OCI-LY1 (cell line): ENCODE measurements around the gene LRRC70.

ENCODE experiments used
- H2AFZ ChIP-seq: fragments of 200-600 bp; sonication (generic), shearing (Covaris generic); 2 replicates; pipeline ENCODE4 v1.6.0; 2014; ENCODE audit warnings: antibody characterized with exemption, mild to moderate bottlenecking, low read length
- H3F3A ChIP-seq: fragments of 200-600 bp; sonication (generic), shearing (Covaris generic); 2 replicates; pipeline ENCODE4 v1.6.0; 2014; ENCODE audit warnings: mild to moderate bottlenecking, antibody characterized with exemption, low read length, moderate library complexity; ENCODE audit not compliant: insufficient read depth
- H3K27ac ChIP-seq: fragments of 200-600 bp; sonication (generic); 2 replicates; pipeline ENCODE4 v1.5.1; 2014; ENCODE audit warnings: low read length, mixed run types, mild to moderate bottlenecking, low read depth; ENCODE audit not compliant: poor library complexity, severe bottlenecking
- H3K27me3 ChIP-seq: fragments of 200-600 bp; sonication (generic); 2 replicates; pipeline ENCODE4 v1.6.0; 2014; ENCODE audit warnings: antibody characterized with exemption, mild to moderate bottlenecking, low read length, moderate library complexity; ENCODE audit not compliant: insufficient read depth
- H3K36me3 ChIP-seq: fragments of 200-600 bp; sonication (generic); 2 replicates; pipeline ENCODE4 v1.6.1; 2014; ENCODE audit warnings: mild to moderate bottlenecking, antibody characterized with exemption, low read length, moderate library complexity, mixed read lengths; ENCODE audit not compliant: insufficient read depth
- H3K4me1 ChIP-seq: fragments of 200-600 bp; sonication (generic); 2 replicates; pipeline ENCODE4 v1.5.1; 2014; ENCODE audit warnings: mild to moderate bottlenecking, low read length, moderate library complexity; ENCODE audit not compliant: insufficient read depth, severe bottlenecking
- H3K4me2 ChIP-seq: fragments of 200-600 bp; sonication (generic), shearing (Covaris generic); 2 replicates; pipeline ENCODE4 v1.6.1; 2014; ENCODE audit warnings: low read length
- H3K4me3 ChIP-seq: fragments of 200-600 bp; sonication (generic); 2 replicates; pipeline ENCODE4 v1.5.1; 2014; ENCODE audit warnings: low read length, low read depth, mild to moderate bottlenecking, mixed read lengths; ENCODE audit not compliant: poor library complexity, severe bottlenecking
- H3K79me2 ChIP-seq: fragments of 200-600 bp; shearing (Covaris generic); 2 replicates; pipeline ENCODE4 v1.6.1; 2016; ENCODE audit warnings: mixed run types, low read length, mixed read lengths; ENCODE audit not compliant: insufficient read depth
- H3K9ac ChIP-seq: fragments of 200-600 bp; sonication (generic), shearing (Covaris generic); 2 replicates; pipeline ENCODE4 v1.6.1; 2014; ENCODE audit warnings: mild to moderate bottlenecking, low read length, mixed read lengths
- H3K9me2 ChIP-seq: fragments of 200-600 bp; sonication (generic), shearing (Covaris generic); 2 replicates; pipeline ENCODE4 v1.6.1; 2014; ENCODE audit warnings: low read depth, mild to moderate bottlenecking, low read length, mixed read lengths
- H3K9me3 ChIP-seq: fragments of 200-600 bp; shearing (Covaris generic); 2 replicates; pipeline ENCODE4 v1.6.1; 2014; ENCODE audit warnings: low read length, mixed read lengths
- H4K20me1 ChIP-seq: fragments of 200-600 bp; sonication (generic), shearing (Covaris generic); 2 replicates; pipeline ENCODE4 v1.6.0; 2016; ENCODE audit warnings: mild to moderate bottlenecking, low read length; ENCODE audit not compliant: insufficient read depth
- EZH2 ChIP-seq: fragments of 200-600 bp; sonication (generic), shearing (Covaris generic); IDR thresholded peaks from 2 replicates; pipeline ENCODE4 v1.8.0; 2017; ENCODE audit warnings: borderline replicate concordance, mixed run types, mild to moderate bottlenecking, antibody characterized with exemption, low read length, moderate library complexity, mixed read lengths
- TF ChIP-seq, protein P1 (sequence below): fragments of 200-600 bp; sonication (generic), shearing (Covaris generic); IDR thresholded peaks from 2 replicates; pipeline ENCODE4 v1.5.1; 2017; ENCODE audit warnings: mild to moderate bottlenecking, antibody characterized with exemption, low read length, moderate library complexity, mixed read lengths

The LRRC70 gene

GRCh38 chr5:62607615-62608014 is 29.0 kb downstream of the LRRC70 start:
- no peak overlapping the region for H3K9ac ChIP-seq

GRCh38 chr5:62608529-62609511 is 30.2 kb downstream of the LRRC70 start:
- Histone ChIP-seq H3K4me1 (no peaks in the 10 kb centered on the region), H3K9me3 (no peaks in the 10 kb centered on the region), H3K79me2 (no peaks in the 10 kb centered on the region), H3K27ac (no peak overlapping the region), H3F3A (no peaks in the 10 kb centered on the region), H3K27me3 (no peaks in the 10 kb centered on the region), H3K9ac (no peak overlapping the region), H3K9me2 (no peaks in the 10 kb centered on the region), H3K4me2 (no peak overlapping the region), H2AFZ (no peak overlapping the region), H3K4me3 (no peak overlapping the region), H4K20me1 (no peaks in the 10 kb centered on the region), H3K36me3 (peaks cover 9% of the 10 kb centered on the region; the same call in 1 of the 2 replicates)
- TF ChIP-seq, protein P1, sequence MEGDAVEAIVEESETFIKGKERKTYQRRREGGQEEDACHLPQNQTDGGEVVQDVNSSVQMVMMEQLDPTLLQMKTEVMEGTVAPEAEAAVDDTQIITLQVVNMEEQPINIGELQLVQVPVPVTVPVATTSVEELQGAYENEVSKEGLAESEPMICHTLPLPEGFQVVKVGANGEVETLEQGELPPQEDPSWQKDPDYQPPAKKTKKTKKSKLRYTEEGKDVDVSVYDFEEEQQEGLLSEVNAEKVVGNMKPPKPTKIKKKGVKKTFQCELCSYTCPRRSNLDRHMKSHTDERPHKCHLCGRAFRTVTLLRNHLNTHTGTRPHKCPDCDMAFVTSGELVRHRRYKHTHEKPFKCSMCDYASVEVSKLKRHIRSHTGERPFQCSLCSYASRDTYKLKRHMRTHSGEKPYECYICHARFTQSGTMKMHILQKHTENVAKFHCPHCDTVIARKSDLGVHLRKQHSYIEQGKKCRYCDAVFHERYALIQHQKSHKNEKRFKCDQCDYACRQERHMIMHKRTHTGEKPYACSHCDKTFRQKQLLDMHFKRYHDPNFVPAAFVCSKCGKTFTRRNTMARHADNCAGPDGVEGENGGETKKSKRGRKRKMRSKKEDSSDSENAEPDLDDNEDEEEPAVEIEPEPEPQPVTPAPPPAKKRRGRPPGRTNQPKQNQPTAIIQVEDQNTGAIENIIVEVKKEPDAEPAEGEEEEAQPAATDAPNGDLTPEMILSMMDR, result no peak
- no peak for TF ChIP-seq EZH2

More at GRCh38 chr5:62607615-62608014, 29.0 kb downstream of the LRRC70 start:
- Histone ChIP-seq H3K36me3 (peaks cover 14% of the 10 kb centered on the region; the same call in 1 of the 2 replicates), H2AFZ (no peak overlapping the region), H3F3A (no peaks in the 10 kb centered on the region), H3K79me2 (no peaks in the 10 kb centered on the region), H3K27ac (no peak overlapping the region), H3K9me2 (no peaks in the 10 kb centered on the region), H3K4me1 (no peaks in the 10 kb centered on the region), H3K4me2 (no peak overlapping the region), H3K9me3 (no peaks in the 10 kb centered on the region), H3K4me3 (no peak overlapping the region), H4K20me1 (no peaks in the 10 kb centered on the region), H3K27me3 (no peaks in the 10 kb centered on the region)
- no peak for TF ChIP-seq EZH2
- TF ChIP-seq, protein P1, result no peak

DNA sequence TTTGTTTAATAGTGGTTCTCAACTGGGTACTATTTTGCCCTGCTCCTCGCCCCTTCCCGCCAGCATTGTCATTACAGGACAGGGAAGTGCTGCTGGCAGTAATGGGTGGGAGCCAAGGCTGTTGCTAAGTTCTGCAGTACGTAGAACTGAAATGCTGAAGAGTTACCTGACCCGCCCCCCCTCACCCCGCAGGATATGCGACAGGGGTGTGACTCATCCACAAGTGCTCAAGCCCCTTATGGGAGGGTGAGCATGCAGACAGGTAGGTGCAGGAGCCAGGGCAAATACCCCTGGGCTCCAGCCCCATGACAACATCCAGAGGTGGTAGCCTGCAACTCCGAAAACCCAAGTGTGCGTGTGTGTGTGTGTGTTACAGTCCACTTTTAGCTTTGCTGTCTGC is 35.7 kb downstream of the LRRC70 start:
- no peak overlapping the region for H3K4me3 ChIP-seq
- H3K27ac ChIP-seq, result no peak overlapping the region
- H3K9me3 ChIP-seq, result no peaks in the 10 kb centered on the region
- no peaks in the 10 kb centered on the region for H3K79me2 ChIP-seq
- no peak overlapping the region for H3K4me2 ChIP-seq
- H2AFZ ChIP-seq, result no peak overlapping the region
- H3F3A ChIP-seq, result no peaks in the 10 kb centered on the region
- no peaks in the 10 kb centered on the region for H3K27me3 ChIP-seq
- H3K4me1 ChIP-seq, result no peaks in the 10 kb centered on the region
- H3K9ac ChIP-seq, result no peak overlapping the region
- no peaks in the 10 kb centered on the region for H4K20me1 ChIP-seq
- TF ChIP-seq EZH2, result no peak
- TF ChIP-seq, protein P1, result no peak
- no peaks in the 10 kb centered on the region for H3K9me2 ChIP-seq
- H3K36me3 ChIP-seq, result peaks cover 4% of the 10 kb centered on the region; the same call in 1 of the 2 replicates
